Mucosa of descending colon (tissue), 3 donors: ENCODE measurements around the gene CDKL2. TPM values are rescaled to one million over a fixed set of nuclear protein-coding genes. Genes with fewer than 3 reads are reported as not detected.

Experiments used
- ATAC-seq: fragments of 200-7000 bp; cut with Tn5 transposase; one replicate; pipeline ENCODE4 v1.9.1; 2020; ENCODE audit warnings: mild to moderate bottlenecking, moderate library complexity
- DNase-seq, 3 donors: peaks; one replicate each; pipeline ENCODE4 v3.0.0-alpha.2; 2020
- H3K36me3 ChIP-seq: fragments of 200-600 bp; one replicate; pipeline ENCODE4 v1.8.0; 2021; ENCODE audit warnings: low read depth, mild to moderate bottlenecking
- H3K4me1 ChIP-seq: fragments of 200-600 bp; one replicate; pipeline ENCODE4 v1.8.0; 2021; ENCODE audit warnings: low read depth, mild to moderate bottlenecking
- H3K4me3 ChIP-seq: fragments of 200-600 bp; one replicate; pipeline ENCODE4 v1.8.0; 2021; ENCODE audit warnings: mild to moderate bottlenecking
- H3K9me3 ChIP-seq: fragments of 200-600 bp; one replicate; pipeline ENCODE4 v1.8.0; 2021; ENCODE audit warnings: mild to moderate bottlenecking
- intact Hi-C, 2 donors: fragments of 100-400 bp; cut with DNase I in 1 of 2; cut with micrococcal nuclease in 1 of 2; formaldehyde crosslinking; loops; one replicate each; pipeline versions ENCODE4 v1.11.0 to v1.11.1; 2022; cut with DNase I, micrococcal nuclease
- total RNA-seq, 3 donors: library from RNA; stranded (reverse); fragmentation: NEBNext Ultra II Directional in 2 of 3; extraction: Animal tissue kit (Norgen Biotek cat#: 25700) in 2 of 3; gene quantifications; one replicate each; pipeline versions ENCODE4 v1.2.1 to v1.2.4, GENCODE V29; 2021 to 2023
- TF ChIP-seq, protein P1 (sequence below): fragments of 200-600 bp; IDR thresholded peaks from one replicate; pipeline ENCODE4 v1.8.0; 2022; ENCODE audit warnings: antibody characterized with exemption, mild to moderate bottlenecking
- donor health status: DM: no; HTN: no; CAD: no; lungs with moderate emphysema.
- donor health status: DM: no; HTN: no; CAD: no.
- donor health status: DM: no; HTN: yes; CAD: no.

Gene CDKL2
- total RNA-seq, 3 donors from 2014 or later = 1.6 to 3.5 (median 2.3) TPM

GRCh38 chr4:75639124-75639695 is 8.9 kb upstream of the CDKL2 start:
- ATAC-seq (no peak), DNase-seq (no peak)
- Histone ChIP-seq H3K4me1 (no peaks in the 10 kb centered on the region), H3K4me3 (no peak overlapping the region), H3K36me3 (no peaks in the 10 kb centered on the region), H3K9me3 (no peaks in the 10 kb centered on the region)
- intact Hi-C loops = no loop called here
- TF ChIP-seq, protein P1, sequence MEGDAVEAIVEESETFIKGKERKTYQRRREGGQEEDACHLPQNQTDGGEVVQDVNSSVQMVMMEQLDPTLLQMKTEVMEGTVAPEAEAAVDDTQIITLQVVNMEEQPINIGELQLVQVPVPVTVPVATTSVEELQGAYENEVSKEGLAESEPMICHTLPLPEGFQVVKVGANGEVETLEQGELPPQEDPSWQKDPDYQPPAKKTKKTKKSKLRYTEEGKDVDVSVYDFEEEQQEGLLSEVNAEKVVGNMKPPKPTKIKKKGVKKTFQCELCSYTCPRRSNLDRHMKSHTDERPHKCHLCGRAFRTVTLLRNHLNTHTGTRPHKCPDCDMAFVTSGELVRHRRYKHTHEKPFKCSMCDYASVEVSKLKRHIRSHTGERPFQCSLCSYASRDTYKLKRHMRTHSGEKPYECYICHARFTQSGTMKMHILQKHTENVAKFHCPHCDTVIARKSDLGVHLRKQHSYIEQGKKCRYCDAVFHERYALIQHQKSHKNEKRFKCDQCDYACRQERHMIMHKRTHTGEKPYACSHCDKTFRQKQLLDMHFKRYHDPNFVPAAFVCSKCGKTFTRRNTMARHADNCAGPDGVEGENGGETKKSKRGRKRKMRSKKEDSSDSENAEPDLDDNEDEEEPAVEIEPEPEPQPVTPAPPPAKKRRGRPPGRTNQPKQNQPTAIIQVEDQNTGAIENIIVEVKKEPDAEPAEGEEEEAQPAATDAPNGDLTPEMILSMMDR = no peak

DNA sequence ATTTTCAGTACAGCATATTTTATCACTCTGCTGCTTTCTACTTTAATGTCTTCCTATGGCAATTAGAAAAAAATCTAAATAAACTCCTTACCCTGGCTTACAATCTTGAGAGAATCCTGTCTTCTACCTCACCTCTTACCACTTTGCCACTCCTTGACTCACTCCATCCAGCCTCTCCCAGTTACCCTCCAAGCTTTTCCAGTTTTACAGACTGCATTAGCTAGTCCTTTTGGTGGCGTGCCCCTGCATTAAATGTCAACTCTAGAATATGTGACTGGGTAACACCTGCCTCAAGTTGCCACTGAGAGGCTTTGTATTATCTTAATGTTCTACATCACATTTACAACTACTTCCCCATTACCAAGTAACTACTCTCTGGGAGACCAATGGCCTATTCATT is 7.5 kb upstream of the CDKL2 start:
- no peaks in the 10 kb centered on the region for H3K9me3 ChIP-seq
- H3K4me3 ChIP-seq = no peak overlapping the region
- no peak for DNase-seq
- intact Hi-C loops = no loop called here
- no peak for ATAC-seq
- no peaks in the 10 kb centered on the region for H3K4me1 ChIP-seq
- no peaks in the 10 kb centered on the region for H3K36me3 ChIP-seq
- TF ChIP-seq, protein P1 = no peak

- H3K36me3 ChIP-seq = no peaks in the 10 kb centered on the region
- TF ChIP-seq, protein P1 = no peak
- no peak overlapping the region for H3K4me3 ChIP-seq
- ATAC-seq (no peak), DNase-seq (no peak)
- no peaks in the 10 kb centered on the region for H3K4me1 ChIP-seq
- H3K9me3 ChIP-seq = no peaks in the 10 kb centered on the region
- intact Hi-C loops = no loop called here
Observed at GRCh38 chr4:75637176-75637575, 6.8 kb upstream of the CDKL2 start.

GRCh38 chr4:75634951-75635350 is 4.6 kb upstream of the CDKL2 start:
- intact Hi-C loops = no loop called here
- TF ChIP-seq, protein P1 = no peak
- DNase-seq (no peak), ATAC-seq (no peak)
- no peak overlapping the region for H3K4me3 ChIP-seq
- no peaks in the 10 kb centered on the region for H3K4me1 ChIP-seq
- no peaks in the 10 kb centered on the region for H3K9me3 ChIP-seq
- H3K36me3 ChIP-seq = no peaks in the 10 kb centered on the region

GRCh38 chr4:75634281-75634680 is 4.0 kb upstream of the CDKL2 start:
- intact Hi-C loops = no loop called here
- ATAC-seq (no peak), DNase-seq (no peak)
- Histone ChIP-seq H3K4me3 (no peak overlapping the region), H3K36me3 (no peaks in the 10 kb centered on the region), H3K9me3 (no peaks in the 10 kb centered on the region), H3K4me1 (no peaks in the 10 kb centered on the region)
- TF ChIP-seq, protein P1 = no peak

DNA sequence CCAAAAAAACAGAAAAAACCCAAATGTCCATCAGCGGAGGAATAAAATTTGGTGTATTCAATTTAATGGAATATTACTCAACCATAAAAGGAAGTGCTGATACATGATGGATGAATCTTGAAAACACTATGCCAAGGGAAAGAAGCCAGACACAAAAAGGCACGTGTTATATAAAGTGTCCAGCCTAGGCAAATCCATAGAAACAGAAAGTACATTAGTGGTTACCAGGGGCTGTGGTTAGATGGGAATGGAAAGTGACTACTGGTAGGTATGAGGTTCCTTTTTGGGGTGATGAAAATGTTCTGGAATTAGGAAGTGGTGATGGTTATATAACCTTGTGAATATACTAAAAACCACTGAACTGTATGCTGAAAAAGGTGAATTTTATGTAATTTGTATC is 3.5 kb upstream of the CDKL2 start:
- ATAC-seq (no peak), DNase-seq (no peak)
- Histone ChIP-seq H3K9me3 (no peaks in the 10 kb centered on the region), H3K36me3 (no peaks in the 10 kb centered on the region), H3K4me3 (no peak overlapping the region), H3K4me1 (no peaks in the 10 kb centered on the region)
- intact Hi-C loops = no loop called here
- TF ChIP-seq, protein P1 = no peak
